Ishikawa (cell line): ENCODE data around the gene DNASE1L2.

Experiments
- CEBPB ChIP-seq: IDR thresholded peaks from 2 replicates; pipeline ENCODE4 v1.6.1; 2012
- CREB1 ChIP-seq: IDR thresholded peaks from 2 replicates; pipeline ENCODE4 v1.6.1; 2012; ENCODE audit warnings: low read depth
- EGR1 ChIP-seq: IDR thresholded peaks from 2 replicates; pipeline ENCODE4 v1.6.1; 2012
- EP300 ChIP-seq: IDR thresholded peaks from 2 replicates; pipeline ENCODE4 v1.6.1; 2012; ENCODE audit warnings: borderline replicate concordance
- FOXM1 ChIP-seq: IDR thresholded peaks from 2 replicates; pipeline ENCODE4 v1.6.1; 2012; ENCODE audit warnings: low read depth, borderline replicate concordance
- RAD21 ChIP-seq: IDR thresholded peaks from 2 replicates; pipeline ENCODE4 v1.6.1; 2012; ENCODE audit warnings: low read depth
- TAF1 ChIP-seq: IDR thresholded peaks from 2 replicates; pipeline ENCODE4 v1.6.1; 2012; ENCODE audit warnings: low read depth, mild to moderate bottlenecking
- TCF12 ChIP-seq: IDR thresholded peaks from 2 replicates; pipeline ENCODE4 v1.6.1; 2012; ENCODE audit warnings: low read depth
- TEAD4 ChIP-seq: IDR thresholded peaks from 2 replicates; pipeline ENCODE4 v1.6.1; 2012
- YY1 ChIP-seq: IDR thresholded peaks from 2 replicates; pipeline ENCODE4 v1.6.1; 2012; ENCODE audit warnings: low read depth
- ZBTB7A ChIP-seq: IDR thresholded peaks from 2 replicates; pipeline ENCODE4 v1.6.1; 2012; ENCODE audit warnings: low read depth
- TF ChIP-seq, protein P1 (sequence below): IDR thresholded peaks from 2 replicates; pipeline ENCODE4 v1.6.1; 2012
- TF ChIP-seq, protein P2 (sequence below): IDR thresholded peaks from 2 replicates; pipeline ENCODE4 v1.6.1; 2012; ENCODE audit warnings: low read depth, mild to moderate bottlenecking
- TF ChIP-seq, protein P3 (sequence below): IDR thresholded peaks from 2 replicates; pipeline ENCODE4 v1.6.1; 2012

DNA sequence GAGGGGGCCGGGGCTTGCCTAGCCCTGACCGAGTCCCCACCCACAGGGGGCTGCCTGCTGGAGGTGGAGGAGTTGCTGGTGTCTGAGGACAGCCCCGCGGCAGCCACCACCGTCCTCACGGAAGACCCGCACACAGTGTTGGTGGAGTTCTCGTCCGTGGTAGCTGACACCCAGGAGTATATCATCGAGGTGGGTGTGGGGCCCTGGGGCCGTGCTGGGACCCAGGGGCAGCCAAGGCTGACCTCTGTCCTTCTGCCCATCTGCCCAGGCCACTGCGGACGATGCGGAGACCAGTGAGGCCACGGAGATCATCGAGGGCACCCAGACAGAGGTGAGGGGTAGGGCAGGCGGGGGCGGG lies 1.5 kb upstream of the DNASE1L2 start:
- TF ChIP-seq ZBTB7A (no peak), EGR1 (no peak), TAF1 (no peak), EP300 (no peak), CREB1 (no peak), TEAD4 (no peak), CEBPB (no peak), YY1 (no peak), TCF12 (no peak), FOXM1 (no peak), RAD21 (no peak)
- TF ChIP-seq, protein P1, sequence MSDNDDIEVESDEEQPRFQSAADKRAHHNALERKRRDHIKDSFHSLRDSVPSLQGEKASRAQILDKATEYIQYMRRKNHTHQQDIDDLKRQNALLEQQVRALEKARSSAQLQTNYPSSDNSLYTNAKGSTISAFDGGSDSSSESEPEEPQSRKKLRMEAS: no peak
- TF ChIP-seq, protein P2, sequence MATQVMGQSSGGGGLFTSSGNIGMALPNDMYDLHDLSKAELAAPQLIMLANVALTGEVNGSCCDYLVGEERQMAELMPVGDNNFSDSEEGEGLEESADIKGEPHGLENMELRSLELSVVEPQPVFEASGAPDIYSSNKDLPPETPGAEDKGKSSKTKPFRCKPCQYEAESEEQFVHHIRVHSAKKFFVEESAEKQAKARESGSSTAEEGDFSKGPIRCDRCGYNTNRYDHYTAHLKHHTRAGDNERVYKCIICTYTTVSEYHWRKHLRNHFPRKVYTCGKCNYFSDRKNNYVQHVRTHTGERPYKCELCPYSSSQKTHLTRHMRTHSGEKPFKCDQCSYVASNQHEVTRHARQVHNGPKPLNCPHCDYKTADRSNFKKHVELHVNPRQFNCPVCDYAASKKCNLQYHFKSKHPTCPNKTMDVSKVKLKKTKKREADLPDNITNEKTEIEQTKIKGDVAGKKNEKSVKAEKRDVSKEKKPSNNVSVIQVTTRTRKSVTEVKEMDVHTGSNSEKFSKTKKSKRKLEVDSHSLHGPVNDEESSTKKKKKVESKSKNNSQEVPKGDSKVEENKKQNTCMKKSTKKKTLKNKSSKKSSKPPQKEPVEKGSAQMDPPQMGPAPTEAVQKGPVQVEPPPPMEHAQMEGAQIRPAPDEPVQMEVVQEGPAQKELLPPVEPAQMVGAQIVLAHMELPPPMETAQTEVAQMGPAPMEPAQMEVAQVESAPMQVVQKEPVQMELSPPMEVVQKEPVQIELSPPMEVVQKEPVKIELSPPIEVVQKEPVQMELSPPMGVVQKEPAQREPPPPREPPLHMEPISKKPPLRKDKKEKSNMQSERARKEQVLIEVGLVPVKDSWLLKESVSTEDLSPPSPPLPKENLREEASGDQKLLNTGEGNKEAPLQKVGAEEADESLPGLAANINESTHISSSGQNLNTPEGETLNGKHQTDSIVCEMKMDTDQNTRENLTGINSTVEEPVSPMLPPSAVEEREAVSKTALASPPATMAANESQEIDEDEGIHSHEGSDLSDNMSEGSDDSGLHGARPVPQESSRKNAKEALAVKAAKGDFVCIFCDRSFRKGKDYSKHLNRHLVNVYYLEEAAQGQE: no peak
- TF ChIP-seq, protein P3, sequence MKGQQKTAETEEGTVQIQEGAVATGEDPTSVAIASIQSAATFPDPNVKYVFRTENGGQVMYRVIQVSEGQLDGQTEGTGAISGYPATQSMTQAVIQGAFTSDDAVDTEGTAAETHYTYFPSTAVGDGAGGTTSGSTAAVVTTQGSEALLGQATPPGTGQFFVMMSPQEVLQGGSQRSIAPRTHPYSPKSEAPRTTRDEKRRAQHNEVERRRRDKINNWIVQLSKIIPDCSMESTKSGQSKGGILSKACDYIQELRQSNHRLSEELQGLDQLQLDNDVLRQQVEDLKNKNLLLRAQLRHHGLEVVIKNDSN: no peak
